ENCODE measurements around the gene PXDC1.
"Not testable (repeated sequence)": the region's sequence is repeated elsewhere in the genome, so short reads cannot be mapped to it uniquely, and the experiment has no call there.

PXDC1 gene

DNA sequence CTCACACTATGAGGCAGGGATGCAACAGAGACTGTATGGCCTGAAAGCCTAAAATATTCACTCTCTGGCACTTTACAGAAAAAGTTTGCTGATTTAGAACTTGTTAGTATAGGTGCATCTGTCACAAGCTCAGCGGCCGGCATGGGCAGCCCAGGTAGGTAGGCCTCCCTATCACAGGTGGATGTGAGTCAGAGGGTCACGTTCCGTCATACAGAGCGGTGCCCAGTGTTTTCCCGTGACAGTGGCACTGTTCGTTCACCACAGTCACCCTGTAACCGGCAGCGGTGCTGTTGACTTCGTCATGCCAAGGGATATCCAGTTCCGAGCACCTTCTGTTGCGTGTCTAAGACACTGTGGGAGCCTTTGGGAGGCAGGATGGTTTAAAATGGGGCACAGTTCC is 32.9 kb upstream of the PXDC1 start:
- H3K27ac ChIP-seq = no peak overlapping the region
- no peak for DNase-seq (ENCODE audit: low read depth, low spot score)

DNA sequence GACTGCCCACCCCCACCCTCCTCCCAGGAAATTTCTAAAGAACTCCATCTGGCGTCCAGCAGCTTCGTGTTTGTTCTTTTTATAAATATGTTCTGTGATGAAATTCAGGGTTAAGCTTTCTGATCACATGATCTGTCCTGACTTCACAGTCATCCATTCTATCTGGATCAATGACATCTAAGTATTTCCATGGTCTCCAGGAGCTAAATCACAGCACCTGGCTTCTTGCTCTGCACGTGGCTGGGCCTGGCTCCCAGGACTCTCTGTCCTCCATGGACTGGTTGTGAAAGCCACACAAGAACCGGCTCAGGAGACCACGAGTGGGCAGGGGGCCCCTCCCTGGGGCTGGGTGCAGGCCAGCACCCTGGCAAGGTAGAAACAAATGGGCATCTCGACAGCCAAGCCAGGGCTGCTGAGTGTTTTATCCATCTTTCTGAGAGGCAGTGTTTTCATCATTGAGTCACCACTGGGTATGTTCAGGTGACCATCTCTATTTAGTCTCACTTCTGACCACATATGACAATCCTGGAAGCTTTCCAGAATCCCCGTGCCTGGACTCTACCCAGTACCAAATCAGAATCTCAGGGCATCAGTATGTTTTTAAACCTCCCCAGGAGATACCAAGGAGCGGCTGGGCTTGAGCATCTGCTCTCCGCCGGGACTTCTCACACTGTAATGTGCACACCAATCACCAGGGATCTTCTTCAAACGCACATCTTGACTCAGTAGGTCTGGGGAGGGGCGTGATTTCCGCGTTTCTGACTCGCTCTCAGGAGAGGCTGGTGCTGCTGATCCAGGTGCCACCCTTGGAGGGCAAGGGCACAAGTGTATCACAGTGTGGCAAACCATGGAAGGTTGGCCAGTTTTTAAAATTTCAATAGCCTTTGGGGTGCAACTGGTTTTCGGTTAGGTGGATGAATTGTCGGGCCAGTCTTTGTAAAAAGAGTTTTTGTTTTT is 31.6 kb upstream of the PXDC1 start:
- DNase-seq (ENCODE audit: low read depth, low spot score) = no peak
- H3K27ac ChIP-seq = no peak overlapping the region

GRCh38 chr6:3781504-3781903 is 30.0 kb upstream of the PXDC1 start:
- no peak overlapping the region for H3K27ac ChIP-seq
- DNase-seq (ENCODE audit: low read depth, low spot score) = no peak

- peak overlapping the region; percentile 77 for H3K27ac ChIP-seq
- DNase-seq (ENCODE audit: low read depth, low spot score) = no peak
Observed at GRCh38 chr6:3779574-3779849, 28.0 kb upstream of the PXDC1 start.

DNA sequence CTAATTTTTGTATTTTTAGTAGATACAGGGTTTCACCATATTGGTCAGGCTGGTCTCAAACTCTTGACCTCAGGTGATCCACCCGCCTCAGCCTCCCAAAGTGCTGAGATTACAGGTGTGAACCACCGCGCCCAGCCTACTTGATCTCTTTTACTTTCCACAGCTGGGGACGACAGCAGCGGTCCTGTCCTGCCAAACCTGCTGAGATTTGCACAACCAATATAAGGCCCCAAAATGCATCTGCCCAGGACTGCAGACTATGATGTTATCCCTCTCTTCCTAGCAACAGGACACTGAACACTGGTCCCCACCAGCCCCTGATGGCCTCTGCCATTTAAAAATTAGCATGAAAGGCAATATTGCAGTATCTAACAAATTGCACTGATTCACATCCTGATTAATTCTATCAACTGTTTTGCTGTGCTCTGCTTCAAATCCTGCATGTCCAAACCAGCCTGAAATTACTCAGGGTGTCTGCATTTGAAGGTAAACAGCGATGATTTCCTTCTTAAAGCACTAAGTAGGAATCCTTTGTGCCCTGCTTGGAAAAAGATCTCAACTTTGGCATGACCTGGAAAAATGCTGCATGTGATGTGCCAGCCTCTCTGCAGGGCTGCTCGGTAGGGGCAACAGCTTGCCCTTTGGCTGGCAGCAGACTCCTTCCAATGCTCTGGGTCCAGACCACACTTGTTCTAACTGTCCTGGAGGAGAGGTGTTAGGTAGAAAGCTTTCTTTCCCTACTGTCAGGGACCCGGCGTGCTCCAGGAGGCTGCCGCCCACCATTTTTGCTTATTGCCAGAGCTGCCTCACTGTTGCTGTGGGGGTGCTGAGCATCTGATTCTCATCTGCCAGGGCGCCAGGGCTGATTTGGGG is 27.4 kb upstream of the PXDC1 start:
- peak; percentile 61 for DNase-seq (ENCODE audit: low read depth, low spot score)
- H3K27ac ChIP-seq = peak overlapping the region; percentile 77

DNA sequence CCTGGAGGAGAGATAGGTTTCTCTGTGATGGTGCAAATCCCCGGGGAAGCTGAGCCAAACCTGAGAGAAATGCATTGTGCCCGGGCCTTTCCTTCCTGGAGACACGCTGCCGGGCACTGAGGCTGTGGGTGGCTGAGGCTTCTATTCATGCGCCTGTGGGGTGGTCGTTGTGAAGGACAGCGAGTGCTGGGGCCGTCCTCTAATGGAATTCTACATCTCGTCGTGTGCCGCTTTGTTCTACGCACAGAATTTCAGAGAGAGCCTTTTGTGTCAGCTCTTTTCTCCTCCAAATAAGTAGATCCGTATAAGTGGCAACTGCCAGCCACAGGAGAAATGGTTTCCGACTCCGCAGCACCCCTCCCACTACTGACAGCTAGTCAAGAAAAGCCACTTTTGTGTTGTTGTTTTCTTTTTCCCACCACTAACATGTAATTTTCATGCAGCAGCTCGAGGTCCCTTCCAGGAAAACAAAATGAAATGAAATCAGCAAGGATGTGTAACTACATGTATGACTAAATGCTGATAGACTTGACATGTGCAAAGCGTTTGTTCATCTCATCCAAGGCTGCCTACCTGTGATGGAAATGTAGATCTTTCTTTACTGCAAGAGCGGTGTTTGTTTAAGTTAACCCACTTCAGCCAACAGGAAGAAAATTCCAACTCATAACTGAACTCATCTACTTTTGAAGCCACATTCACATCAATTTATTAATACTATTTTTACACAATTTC is 26.4 kb upstream of the PXDC1 start:
- peak overlapping the region; percentile 77 for H3K27ac ChIP-seq
- no peak for DNase-seq (ENCODE audit: low read depth, low spot score)

DNA sequence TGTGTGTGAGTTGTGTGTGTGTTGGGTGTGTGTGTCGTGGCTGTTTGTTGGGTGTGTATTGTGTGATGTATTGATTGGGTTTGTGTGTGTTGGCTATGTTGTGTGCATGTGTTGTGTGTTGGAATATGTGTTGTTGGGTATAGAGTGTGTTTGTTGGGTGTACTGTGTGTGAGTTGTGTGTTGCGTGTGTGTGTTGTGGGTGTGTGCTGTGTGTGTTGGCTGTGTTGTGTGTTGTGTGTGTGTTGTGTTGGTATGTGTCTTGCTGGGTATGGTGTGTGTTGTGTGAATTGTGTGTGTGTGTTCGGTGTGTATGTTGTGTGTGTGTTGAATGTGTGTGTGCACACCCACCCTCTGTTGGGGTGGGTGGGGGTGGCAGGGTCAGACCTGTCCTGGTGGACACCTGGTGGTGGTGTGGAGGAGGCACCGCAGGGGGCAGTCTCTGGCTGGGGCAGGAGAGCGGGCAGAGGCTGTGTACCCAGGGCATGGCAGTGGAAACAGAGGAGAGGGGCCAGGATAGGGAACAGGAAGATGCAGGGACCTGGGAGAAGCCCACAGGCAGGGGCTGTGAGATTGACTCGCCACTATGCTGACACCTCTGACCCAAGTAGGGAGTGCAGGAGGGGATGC is 25.5 kb upstream of the PXDC1 start:
- no peak overlapping the region for H3K27ac ChIP-seq
- no peak for DNase-seq (ENCODE audit: low read depth, low spot score)

DNA sequence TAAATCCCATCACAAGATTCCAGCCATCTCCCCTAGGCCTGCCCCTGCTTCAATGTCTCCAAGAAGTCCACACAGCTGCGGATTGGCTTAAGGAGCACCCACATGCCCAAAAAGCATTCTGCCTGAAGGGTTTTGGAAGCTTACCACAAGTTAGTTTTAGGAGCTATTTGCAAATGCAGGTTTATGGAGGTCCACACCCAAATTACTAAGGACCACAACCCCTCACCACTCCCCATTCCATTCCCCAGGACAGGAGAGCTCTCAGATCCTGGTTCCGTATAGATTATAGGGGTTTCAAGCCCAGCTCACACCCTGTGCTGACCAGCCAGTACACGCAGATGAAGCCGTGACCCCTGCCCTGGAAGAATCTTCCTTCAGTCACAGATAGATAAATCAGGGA is 24.3 kb upstream of the PXDC1 start:
- DNase-seq (ENCODE audit: low read depth, low spot score) = no peak
- no peak overlapping the region for H3K27ac ChIP-seq

DNA sequence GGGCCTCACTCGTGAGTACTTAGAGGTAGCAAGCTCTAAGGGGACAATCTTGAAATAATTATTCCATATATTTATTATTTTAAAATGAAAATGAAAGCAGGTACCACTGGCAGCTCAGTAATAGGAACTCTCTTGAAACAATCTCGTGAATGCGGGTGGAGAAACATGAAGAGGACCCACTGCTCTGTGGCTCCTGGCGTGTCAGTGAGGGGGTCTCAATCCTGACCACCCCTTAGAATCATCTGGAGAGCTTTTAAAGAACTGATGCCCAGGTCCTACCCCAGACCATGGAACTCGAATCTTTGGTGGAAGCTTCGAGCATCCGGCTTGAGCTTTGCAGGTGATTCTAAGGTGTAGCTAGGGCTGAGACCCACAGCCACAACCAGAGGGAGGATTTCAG is 23.9 kb upstream of the PXDC1 start:
- no peak overlapping the region for H3K27ac ChIP-seq
- no peak for DNase-seq (ENCODE audit: low read depth, low spot score)

DNA sequence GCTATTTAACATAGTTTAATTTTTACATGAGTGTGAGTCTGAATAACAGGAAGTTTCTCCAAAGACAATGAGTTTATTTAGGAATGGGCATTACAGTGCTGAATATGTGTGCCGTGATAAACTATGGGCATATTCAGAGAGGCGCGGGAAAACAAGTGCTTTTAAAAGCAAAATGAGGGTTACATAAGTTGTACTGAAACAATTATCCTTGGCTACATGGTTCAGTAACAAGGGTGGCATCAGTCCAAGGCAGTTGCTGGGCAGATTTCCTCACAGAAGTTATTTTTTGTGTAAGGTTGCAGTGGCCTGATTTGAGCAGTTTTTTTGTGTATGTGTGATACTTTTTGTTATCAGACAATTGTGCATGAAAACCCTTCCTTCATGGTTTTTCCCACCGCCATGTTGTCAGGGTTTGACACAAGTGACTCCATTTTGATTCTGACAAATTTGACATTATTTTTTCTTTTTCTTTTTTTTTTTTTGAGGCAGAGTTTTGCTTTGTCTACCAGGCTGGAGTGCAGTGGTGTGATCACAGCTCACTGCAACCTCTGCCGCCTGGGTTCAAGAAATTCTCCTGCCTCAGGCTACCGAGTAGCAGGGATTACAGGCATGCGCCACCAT is 22.3 kb upstream of the PXDC1 start:
- no peak for DNase-seq (ENCODE audit: low read depth, low spot score)
- H3K27ac ChIP-seq = no peak overlapping the region

- DNase-seq (ENCODE audit: low read depth, low spot score); H3K27ac ChIP-seq: not testable (repeated sequence)
Observed at GRCh38 chr6:3772127-3772999, 20.9 kb upstream of the PXDC1 start.

DNA sequence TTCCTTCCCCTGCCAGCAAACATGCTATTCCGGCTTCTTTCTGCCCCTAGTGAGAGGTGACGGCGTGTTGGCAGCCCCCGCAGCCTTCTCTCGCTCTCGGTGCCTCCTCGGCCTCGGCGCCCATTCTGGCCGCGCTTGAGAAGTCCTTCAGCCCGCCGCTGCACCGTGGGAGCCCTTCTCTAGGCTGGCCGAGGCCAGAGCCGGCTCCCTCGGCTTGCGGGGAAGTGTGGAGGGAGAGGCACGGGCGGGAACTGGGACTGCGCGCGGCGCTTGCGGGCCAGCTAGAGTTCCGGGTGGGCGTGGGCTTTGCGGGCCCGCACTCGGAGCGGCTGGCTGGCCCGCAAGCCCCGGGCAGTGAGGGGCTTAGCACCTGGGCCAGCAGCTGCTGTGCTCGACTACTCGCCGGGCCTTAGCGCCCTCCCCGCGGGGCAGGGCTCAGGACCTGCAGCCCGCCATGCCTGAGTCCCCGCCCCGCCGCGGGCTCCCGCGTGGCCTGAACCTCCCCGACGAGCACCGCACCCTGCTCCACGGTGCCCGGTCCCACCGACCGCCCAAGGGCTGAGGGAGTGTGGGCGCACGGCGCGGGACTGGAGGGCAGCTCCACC is 20.0 kb upstream of the PXDC1 start:
- no peak for DNase-seq (ENCODE audit: low read depth, low spot score)
- no peak overlapping the region for H3K27ac ChIP-seq

DNA sequence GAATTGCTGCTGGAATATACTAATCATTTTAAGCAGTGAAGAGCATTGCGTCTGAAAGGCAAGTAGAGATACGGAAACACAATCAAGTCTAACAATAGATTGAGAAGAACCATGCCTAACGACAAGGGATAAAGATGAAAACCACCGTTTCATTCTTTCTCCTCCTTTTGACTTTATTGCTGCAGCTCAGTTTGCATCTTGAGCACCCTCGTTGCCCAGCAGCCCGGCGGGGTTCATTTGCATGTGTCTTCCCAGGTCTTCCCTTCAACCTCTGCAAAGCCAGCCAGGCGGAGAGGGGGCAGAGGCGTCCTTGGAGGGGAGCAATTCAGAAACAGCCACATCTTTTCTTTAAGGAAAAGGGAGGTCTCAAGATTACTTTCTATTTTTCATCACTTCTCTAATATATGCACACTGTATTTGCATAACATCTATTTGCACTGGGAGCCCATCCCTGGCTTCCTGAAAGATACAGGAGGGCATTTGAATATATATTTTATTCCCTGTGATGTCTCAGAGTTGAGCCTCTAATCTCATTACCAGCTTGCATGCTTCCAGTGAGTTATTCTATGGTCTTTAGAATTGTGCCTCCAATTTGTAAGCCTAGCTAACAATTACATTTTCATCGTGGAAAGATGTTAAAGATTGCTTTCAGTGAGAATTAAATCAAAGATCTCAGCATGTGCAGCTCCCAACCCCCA is 18.7 kb upstream of the PXDC1 start:
- no peak for DNase-seq (ENCODE audit: low read depth, low spot score)

GRCh38 chr6:3769610-3770009 is 18.1 kb upstream of the PXDC1 start:
- no peak overlapping the region for H3K27ac ChIP-seq
- DNase-seq (ENCODE audit: low read depth, low spot score) = no peak

More for the DNA sequence above, 18.7 kb upstream of the PXDC1 start:
- H3K27ac ChIP-seq = no peak overlapping the region

GRCh38 chr6:3768502-3768901 is 17.0 kb upstream of the PXDC1 start:
- DNase-seq (ENCODE audit: low read depth, low spot score) = no peak
- H3K27ac ChIP-seq = no peak overlapping the region

DNA sequence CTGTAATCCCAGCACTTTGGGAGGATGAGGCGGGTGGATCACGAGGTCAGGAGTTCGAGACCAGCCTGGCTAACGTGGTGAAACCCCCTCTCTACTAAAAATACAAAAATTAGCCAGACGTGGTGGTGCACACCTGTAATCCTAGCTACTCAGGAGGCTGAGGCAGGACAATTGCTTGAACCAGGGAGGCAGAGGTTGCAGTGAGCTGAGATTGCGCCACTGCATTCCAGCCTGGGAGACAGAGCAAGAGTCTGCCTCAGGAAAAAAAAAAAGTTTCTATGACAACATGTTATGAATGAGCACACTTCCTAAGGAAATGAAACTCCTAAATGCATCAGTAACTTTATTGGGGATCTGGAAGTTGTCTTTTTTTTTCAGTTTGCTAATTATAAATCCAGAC is 16.0 kb upstream of the PXDC1 start:
- not testable (repeated sequence) for DNase-seq (ENCODE audit: low read depth, low spot score)
- H3K27ac ChIP-seq = peak overlapping the region; percentile 9

- H3K27ac ChIP-seq = peak overlapping the region; percentile 39
- DNase-seq (ENCODE audit: low read depth, low spot score) = no peak
Observed at GRCh38 chr6:3766214-3766613, 14.7 kb upstream of the PXDC1 start.

GRCh38 chr6:3765415-3765814 is 13.9 kb upstream of the PXDC1 start:
- no peak for DNase-seq (ENCODE audit: low read depth, low spot score)
- H3K27ac ChIP-seq = no peak overlapping the region

Measured in epithelial cell of prostate (primary cell).